GM06990 (cell line): ENCODE data around the gene PPP1R3F.

Experiments
- DNase-seq: peaks from one replicate; pipeline ENCODE4 v3.0.0-alpha.2; 2011; ENCODE audit not compliant: insufficient read length; ENCODE audit errors: extremely low read depth
- H3K27me3 ChIP-seq: replicated peaks from 2 replicates; pipeline ENCODE4 v1.6.0; 2011; ENCODE audit warnings: low read length; ENCODE audit not compliant: control insufficient read depth, insufficient read depth
- H3K36me3 ChIP-seq: 2 replicates; pipeline ENCODE4 v1.5.1; 2011; ENCODE audit warnings: low read length; ENCODE audit not compliant: control insufficient read depth, insufficient read depth
- H3K4me3 ChIP-seq: replicated peaks from 2 replicates; pipeline ENCODE4 v1.5.1; 2011; ENCODE audit warnings: low read depth, mild to moderate bottlenecking, control low read depth, low read length
- TF ChIP-seq, protein P1 (sequence below): IDR thresholded peaks from 2 replicates; pipeline ENCODE4 v1.5.1; 2011; ENCODE audit warnings: low read length, control low read depth, mild to moderate bottlenecking, inconsistent platforms; ENCODE audit not compliant: insufficient read depth, poor library complexity, severe bottlenecking

PPP1R3F gene

GRCh38 chrX:49244207-49244606 is 25.4 kb upstream of the PPP1R3F start:
- TF ChIP-seq, protein P1, sequence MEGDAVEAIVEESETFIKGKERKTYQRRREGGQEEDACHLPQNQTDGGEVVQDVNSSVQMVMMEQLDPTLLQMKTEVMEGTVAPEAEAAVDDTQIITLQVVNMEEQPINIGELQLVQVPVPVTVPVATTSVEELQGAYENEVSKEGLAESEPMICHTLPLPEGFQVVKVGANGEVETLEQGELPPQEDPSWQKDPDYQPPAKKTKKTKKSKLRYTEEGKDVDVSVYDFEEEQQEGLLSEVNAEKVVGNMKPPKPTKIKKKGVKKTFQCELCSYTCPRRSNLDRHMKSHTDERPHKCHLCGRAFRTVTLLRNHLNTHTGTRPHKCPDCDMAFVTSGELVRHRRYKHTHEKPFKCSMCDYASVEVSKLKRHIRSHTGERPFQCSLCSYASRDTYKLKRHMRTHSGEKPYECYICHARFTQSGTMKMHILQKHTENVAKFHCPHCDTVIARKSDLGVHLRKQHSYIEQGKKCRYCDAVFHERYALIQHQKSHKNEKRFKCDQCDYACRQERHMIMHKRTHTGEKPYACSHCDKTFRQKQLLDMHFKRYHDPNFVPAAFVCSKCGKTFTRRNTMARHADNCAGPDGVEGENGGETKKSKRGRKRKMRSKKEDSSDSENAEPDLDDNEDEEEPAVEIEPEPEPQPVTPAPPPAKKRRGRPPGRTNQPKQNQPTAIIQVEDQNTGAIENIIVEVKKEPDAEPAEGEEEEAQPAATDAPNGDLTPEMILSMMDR = no peak
- no peak for DNase-seq
- Histone ChIP-seq H3K27me3 (no peaks in the 10 kb centered on the region), H3K4me3 (no peak overlapping the region), H3K36me3 (peaks cover 1% of the 10 kb centered on the region)

GRCh38 chrX:49246541-49246940 is 23.1 kb upstream of the PPP1R3F start:
- Histone ChIP-seq H3K27me3 (no peaks in the 10 kb centered on the region), H3K36me3 (peaks cover 1% of the 10 kb centered on the region), H3K4me3 (no peak overlapping the region)
- no peak for DNase-seq
- TF ChIP-seq, protein P1 = no peak

DNA sequence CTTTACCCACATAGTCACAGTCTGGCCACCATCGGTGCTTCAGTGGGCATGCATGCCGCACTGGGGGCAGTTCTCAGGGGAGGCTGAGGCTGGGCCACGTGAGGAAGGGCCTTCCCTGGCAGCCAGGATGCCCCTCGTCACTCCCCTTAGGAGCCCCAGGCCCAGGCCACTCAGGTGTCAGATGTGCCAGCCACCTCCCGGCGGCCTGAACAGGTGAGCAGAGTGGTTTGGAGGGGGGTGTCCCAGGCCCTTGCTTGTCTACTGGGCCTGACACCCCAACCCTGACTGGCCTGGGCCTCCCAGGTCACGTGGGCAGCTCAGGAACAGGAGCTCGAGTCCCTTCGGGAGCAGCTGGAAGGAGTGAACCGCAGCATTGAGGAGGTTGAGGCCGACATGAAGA is 22.2 kb upstream of the PPP1R3F start:
- DNase-seq = no peak
- peaks cover 1% of the 10 kb centered on the region for H3K36me3 ChIP-seq
- no peak overlapping the region for H3K4me3 ChIP-seq
- TF ChIP-seq, protein P1 = no peak
- no peaks in the 10 kb centered on the region for H3K27me3 ChIP-seq

- Histone ChIP-seq H3K36me3 (peaks cover under 1% of the 10 kb centered on the region), H3K27me3 (no peaks in the 10 kb centered on the region), H3K4me3 (no peak overlapping the region)
- TF ChIP-seq, protein P1 = no peak
- DNase-seq = no peak
These were observed 21.4 kb upstream of the PPP1R3F start for GRCh38 chrX:49247916-49248811.

GRCh38 chrX:49249071-49249470 is 20.5 kb upstream of the PPP1R3F start:
- no peak overlapping the region for H3K4me3 ChIP-seq
- TF ChIP-seq, protein P1 = no peak
- no peaks in the 10 kb centered on the region; the same call in 1 of the 2 replicates for H3K36me3 ChIP-seq
- DNase-seq = no peak
- no peaks in the 10 kb centered on the region for H3K27me3 ChIP-seq
